ENCODE measurements around the gene KHDC3L.

DNA sequence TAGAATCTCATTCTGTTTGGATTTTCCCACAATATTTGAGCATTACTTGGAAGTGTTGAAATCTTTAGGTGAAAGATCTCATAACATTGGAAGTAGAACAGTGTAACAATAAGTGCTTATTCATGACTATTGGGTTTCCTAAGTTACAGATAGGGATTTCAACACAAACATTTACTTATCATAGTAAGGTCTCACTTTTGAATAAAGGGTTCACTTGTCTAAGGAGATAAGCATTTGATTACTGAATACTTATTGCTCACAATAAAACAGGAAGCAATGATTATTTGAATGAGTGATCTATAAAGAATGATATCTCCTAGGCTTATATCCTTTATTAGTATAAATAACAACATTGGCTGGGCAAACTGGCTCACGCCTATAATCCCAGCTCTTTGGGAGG is 46.9 kb downstream of the KHDC3L start:
- TF ChIP-seq, protein P1, sequence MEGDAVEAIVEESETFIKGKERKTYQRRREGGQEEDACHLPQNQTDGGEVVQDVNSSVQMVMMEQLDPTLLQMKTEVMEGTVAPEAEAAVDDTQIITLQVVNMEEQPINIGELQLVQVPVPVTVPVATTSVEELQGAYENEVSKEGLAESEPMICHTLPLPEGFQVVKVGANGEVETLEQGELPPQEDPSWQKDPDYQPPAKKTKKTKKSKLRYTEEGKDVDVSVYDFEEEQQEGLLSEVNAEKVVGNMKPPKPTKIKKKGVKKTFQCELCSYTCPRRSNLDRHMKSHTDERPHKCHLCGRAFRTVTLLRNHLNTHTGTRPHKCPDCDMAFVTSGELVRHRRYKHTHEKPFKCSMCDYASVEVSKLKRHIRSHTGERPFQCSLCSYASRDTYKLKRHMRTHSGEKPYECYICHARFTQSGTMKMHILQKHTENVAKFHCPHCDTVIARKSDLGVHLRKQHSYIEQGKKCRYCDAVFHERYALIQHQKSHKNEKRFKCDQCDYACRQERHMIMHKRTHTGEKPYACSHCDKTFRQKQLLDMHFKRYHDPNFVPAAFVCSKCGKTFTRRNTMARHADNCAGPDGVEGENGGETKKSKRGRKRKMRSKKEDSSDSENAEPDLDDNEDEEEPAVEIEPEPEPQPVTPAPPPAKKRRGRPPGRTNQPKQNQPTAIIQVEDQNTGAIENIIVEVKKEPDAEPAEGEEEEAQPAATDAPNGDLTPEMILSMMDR (IDR thresholded peaks at IDR 0.05) = no peak
- no peak for TF ChIP-seq POLR2A (IDR thresholded peaks at IDR 0.05)

Measured in right lobe of liver (tissue), 4 donors.